CD4-positive, CD25-positive, alpha-beta regulatory T cell (primary cell): Measurements from ENCODE around the gene NR5A1. TPM values are rescaled to one million over a fixed set of nuclear protein-coding genes. Genes with fewer than 3 reads are reported as not detected.

ENCODE experiments used
- ATAC-seq, 2 donors: fragments of 150-1000 bp; cut with Tn5 transposase; one replicate each; pipeline ENCODE4 v1.10.0; 2021; ENCODE audit warnings: low read depth in 2 of 2, moderate number of reproducible peaks in 2 of 2, moderate library complexity in 1 of 2
- DNase-seq, 3 donors: peaks; one replicate each; pipeline versions ENCODE4 v3.0.0 to v3.0.0-alpha.2; 2012 to 2022; ENCODE audit warnings: mixed read lengths in 1 of 3
- H3K27ac ChIP-seq: one replicate; pipeline ENCODE4 v1.7.0; 2013; ENCODE audit warnings: mild to moderate bottlenecking, low read length; ENCODE audit not compliant: insufficient read depth, poor library complexity, severe bottlenecking
- H3K27me3 ChIP-seq: one replicate; pipeline ENCODE4 v1.7.0; 2013; ENCODE audit warnings: low read length; ENCODE audit not compliant: control insufficient read depth, insufficient read depth
- H3K36me3 ChIP-seq: one replicate; pipeline ENCODE4 v1.7.0; 2013; ENCODE audit warnings: mild to moderate bottlenecking, low read length, moderate library complexity; ENCODE audit not compliant: control insufficient read depth, insufficient read depth
- H3K4me1 ChIP-seq: 2 replicates; pipeline ENCODE4 v1.7.0; 2013; ENCODE audit warnings: mild to moderate bottlenecking, low read length; ENCODE audit not compliant: insufficient read depth, control insufficient read depth, poor library complexity, severe bottlenecking
- H3K4me3 ChIP-seq: one replicate; pipeline ENCODE4 v1.7.0; 2013; ENCODE audit warnings: low read depth, mild to moderate bottlenecking, low read length, moderate library complexity
- H3K9me3 ChIP-seq, 2 experiments: 1 replicate in 1 of 2; 2 replicates in 1 of 2; pipeline ENCODE4 v1.7.0; 2013; ENCODE audit warnings: low read length in 2 of 2, mild to moderate bottlenecking in 1 of 2, moderate library complexity in 1 of 2; ENCODE audit not compliant: control insufficient read depth in 2 of 2
- H3K27ac Mint-ChIP-seq, 3 donors: one replicate each; pipeline ENCODE4 v1.8.0; 2020 to 2022; ENCODE audit warnings: mild to moderate bottlenecking in 3 of 3, mixed read lengths in 3 of 3, moderate library complexity in 2 of 3
- H3K27me3 Mint-ChIP-seq: one replicate; pipeline ENCODE4 v1.8.0; 2022; ENCODE audit warnings: mild to moderate bottlenecking, mixed read lengths
- H3K36me3 Mint-ChIP-seq: one replicate; pipeline ENCODE4 v1.8.0; 2020; ENCODE audit warnings: mixed read lengths
- H3K4me1 Mint-ChIP-seq, 4 donors: one replicate each; pipeline ENCODE4 v1.8.0; 2020 to 2022; ENCODE audit warnings: mixed read lengths in 4 of 4, mild to moderate bottlenecking in 1 of 4
- H3K4me3 Mint-ChIP-seq, 4 donors: one replicate each; pipeline ENCODE4 v1.8.0; 2020 to 2022; ENCODE audit warnings: mild to moderate bottlenecking in 4 of 4, mixed read lengths in 4 of 4, moderate library complexity in 3 of 4
- H3K9me3 Mint-ChIP-seq, 7 donors: one replicate each; pipeline ENCODE4 v1.8.0; 2020 to 2022; ENCODE audit warnings: mixed read lengths in 7 of 7, mild to moderate bottlenecking in 3 of 7, moderate library complexity in 2 of 7
- polyA plus RNA-seq, 4 donors: library from polyadenylated mRNA; unstranded; fragments of 300-500 nt; fragmentation: Illumina TruSeq; gene quantifications; one replicate each; pipeline ENCODE4 v1.2.3, GENCODE V29; 2021
- total RNA-seq: library from RNA; stranded (reverse); gene quantifications from one replicate; pipeline ENCODE4 v1.2.3, GENCODE V29; 2022

The NR5A1 gene
- total and polyA plus RNA-seq, 5 donors from 2014 or later, result not detected

DNA sequence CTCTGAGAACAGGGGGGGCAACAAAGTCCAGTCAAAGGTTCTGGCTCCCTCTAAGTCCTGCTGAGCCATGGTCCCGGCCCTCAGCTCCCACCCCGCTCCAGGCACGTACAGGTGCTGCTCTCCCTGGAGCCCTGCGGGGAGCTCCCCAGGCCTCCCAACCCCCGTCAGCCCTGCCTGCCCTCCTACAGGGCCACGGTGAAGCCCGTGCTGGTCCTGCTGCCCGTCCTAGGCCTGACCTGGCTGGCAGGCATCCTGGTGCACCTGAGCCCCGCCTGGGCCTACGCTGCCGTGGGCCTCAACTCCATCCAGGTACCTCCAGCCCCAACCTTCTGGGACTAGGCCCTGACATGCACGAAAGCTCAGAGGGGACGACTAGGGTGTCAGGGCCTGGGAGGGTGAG, 36.9 kb downstream of the NR5A1 start:
- H3K4me1 ChIP-seq, result no peaks in the 10 kb centered on the region
- H3K36me3 ChIP-seq, result no peaks in the 10 kb centered on the region
- no peak overlapping the region for H3K4me3 ChIP-seq
- H3K4me1 Mint-ChIP-seq, result no peaks in the 10 kb centered on the region
- H3K36me3 Mint-ChIP-seq, result no peaks in the 10 kb centered on the region
- no peak overlapping the region for H3K27ac Mint-ChIP-seq
- no peak for DNase-seq
- no peak overlapping the region for H3K4me3 Mint-ChIP-seq
- H3K27me3 ChIP-seq, result no peaks in the 10 kb centered on the region
- ATAC-seq, result no peak
- H3K9me3 Mint-ChIP-seq, result peaks cover 0 to 2% (median 0%) of the 10 kb centered on the region in 7 donors
- H3K27me3 Mint-ChIP-seq, result no peaks in the 10 kb centered on the region
- no peaks in the 10 kb centered on the region for H3K9me3 ChIP-seq
- H3K27ac ChIP-seq, result no peak overlapping the region

DNA sequence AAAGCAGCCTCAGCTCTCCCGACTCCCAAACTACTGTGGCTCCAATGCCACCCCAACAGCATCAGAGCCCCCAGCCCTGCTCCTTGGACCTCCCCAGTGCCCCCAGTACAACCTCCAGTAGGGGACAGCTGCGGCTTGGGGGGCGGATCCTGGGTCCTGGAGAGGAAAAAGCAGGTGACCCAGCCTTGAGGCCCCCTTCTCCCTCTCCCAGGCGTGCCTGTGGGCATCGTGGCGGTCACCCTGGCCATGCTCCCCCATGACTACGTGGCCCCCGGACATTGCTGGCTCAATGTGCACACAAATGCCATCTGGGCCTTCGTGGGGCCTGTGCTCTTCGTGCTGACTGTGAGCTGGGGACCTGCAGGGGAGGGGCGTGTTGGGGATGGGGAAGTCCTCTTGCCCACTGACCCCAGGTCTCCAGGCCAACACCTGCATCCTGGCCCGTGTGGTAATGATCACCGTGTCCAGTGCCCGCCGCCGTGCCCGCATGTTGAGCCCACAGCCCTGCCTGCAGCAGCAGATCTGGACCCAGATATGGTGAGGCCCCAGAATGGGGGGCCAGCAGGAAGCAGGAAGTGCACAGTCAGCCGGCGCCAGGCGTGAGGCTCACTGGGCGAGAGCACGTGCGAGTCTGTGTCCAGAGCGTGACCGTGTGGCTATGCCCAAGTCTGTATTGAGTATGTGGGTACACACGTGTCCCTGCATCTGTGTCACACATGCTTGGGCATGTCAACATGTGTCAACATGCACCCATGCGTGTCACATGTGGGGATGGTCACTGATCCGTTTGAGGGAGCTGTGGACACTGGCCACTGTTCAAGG, 38.0 kb downstream of the NR5A1 start:
- Histone ChIP-seq H3K9me3 (no peaks in the 10 kb centered on the region), H3K27ac (no peak overlapping the region), H3K27me3 (no peaks in the 10 kb centered on the region), H3K36me3 (no peaks in the 10 kb centered on the region), H3K4me1 (no peaks in the 10 kb centered on the region), H3K4me3 (no peak overlapping the region)
- peaks cover 0 to 2% (median 0%) of the 10 kb centered on the region in 7 donors for H3K9me3 Mint-ChIP-seq
- no peaks in the 10 kb centered on the region for H3K27me3 Mint-ChIP-seq
- no peak overlapping the region for H3K4me3 Mint-ChIP-seq
- no peak for DNase-seq
- no peaks in the 10 kb centered on the region for H3K36me3 Mint-ChIP-seq
- no peaks in the 10 kb centered on the region for H3K4me1 Mint-ChIP-seq
- no peak for ATAC-seq
- H3K27ac Mint-ChIP-seq, result no peak overlapping the region

DNA sequence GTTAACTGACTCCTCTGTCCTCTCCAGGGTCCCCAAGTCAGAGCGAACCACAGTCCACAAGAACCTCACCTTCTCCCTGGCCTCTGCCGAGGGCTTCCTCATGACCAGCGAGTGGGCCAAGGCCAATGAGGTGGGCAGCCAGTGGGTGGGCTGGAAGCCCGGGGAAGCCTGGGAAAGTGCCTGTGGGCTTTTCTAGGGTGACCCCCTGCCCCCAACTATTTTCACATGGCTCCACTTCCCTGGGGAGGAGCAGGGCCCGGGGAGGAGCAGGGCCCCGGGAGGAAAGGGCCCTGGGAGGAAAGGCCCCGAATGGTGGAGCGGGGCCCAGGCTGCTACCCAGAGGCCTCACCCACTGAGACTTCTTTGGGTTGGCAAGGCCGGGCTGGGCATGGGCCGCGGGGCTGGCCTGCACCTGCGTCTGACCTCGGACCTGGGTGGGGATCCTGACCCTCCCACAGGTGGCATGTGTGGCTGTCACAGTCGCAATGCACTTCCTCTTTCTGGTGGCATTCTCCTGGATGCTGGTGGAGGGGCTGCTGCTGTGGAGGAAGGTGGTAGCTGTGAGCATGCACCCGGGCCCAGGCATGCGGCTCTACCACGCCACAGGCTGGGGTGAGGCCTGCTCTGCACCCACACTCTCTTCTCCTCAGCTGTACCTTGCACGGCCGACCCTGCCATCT, 39.0 kb downstream of the NR5A1 start:
- no peaks in the 10 kb centered on the region for H3K27me3 ChIP-seq

DNA sequence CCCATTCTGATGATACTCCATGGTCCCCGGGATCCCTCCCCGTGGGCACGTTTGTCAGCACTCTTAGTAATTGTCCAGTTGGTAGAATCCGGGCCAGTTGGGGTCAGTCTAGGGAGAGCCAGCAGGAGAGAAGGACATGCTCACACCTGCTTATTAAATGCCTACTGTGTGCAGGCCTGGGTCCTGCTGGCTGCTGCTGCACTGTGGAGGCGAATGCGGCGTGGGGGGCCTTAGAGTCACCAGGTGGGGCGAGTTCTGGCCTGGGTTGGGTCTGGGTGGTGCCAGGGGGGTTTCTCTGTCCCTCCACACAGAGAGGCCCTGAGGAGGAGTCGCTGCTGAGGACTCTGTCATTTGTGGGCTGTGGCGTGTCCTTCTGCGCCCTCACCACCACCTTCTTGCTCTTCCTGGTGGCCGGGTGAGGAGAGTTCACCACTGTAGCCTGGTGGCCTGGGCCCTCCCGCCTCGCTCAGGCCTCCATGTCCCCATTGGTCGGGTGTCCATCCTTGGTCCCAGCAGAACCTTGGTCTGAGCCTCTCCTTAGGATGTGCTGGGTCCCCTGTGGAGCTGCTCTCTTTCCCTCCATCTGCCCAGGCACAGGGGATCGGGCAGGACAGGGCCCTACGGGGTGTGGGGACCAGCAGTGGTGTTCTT, 39.7 kb downstream of the NR5A1 start:
- no peaks in the 10 kb centered on the region for H3K9me3 ChIP-seq
- Mint-ChIP-seq H3K27me3 (no peaks in the 10 kb centered on the region), H3K36me3 (no peaks in the 10 kb centered on the region), H3K4me3 (no peak overlapping the region), H3K9me3 (peaks cover 0 to 5% (median 0%) of the 10 kb centered on the region in 7 donors), H3K27ac (no peak overlapping the region), H3K4me1 (no peaks in the 10 kb centered on the region)
- no peaks in the 10 kb centered on the region for H3K27me3 ChIP-seq
- no peaks in the 10 kb centered on the region for H3K4me1 ChIP-seq
- DNase-seq, result no peak
- no peak for ATAC-seq
- H3K4me3 ChIP-seq, result no peak overlapping the region
- no peaks in the 10 kb centered on the region for H3K36me3 ChIP-seq
- no peak overlapping the region for H3K27ac ChIP-seq

More for the DNA sequence above, 39.0 kb downstream of the NR5A1 start:
- DNase-seq, result no peak
- H3K4me1 ChIP-seq, result no peaks in the 10 kb centered on the region
- Mint-ChIP-seq H3K27ac (no peak overlapping the region), H3K36me3 (no peaks in the 10 kb centered on the region), H3K4me3 (no peak overlapping the region), H3K4me1 (no peaks in the 10 kb centered on the region), H3K9me3 (peaks cover 0 to 2% (median 0%) of the 10 kb centered on the region in 7 donors), H3K27me3 (no peaks in the 10 kb centered on the region)
- ATAC-seq, result no peak
- no peak overlapping the region for H3K27ac ChIP-seq
- H3K9me3 ChIP-seq, result no peaks in the 10 kb centered on the region
- no peaks in the 10 kb centered on the region for H3K36me3 ChIP-seq
- no peak overlapping the region for H3K4me3 ChIP-seq

DNA sequence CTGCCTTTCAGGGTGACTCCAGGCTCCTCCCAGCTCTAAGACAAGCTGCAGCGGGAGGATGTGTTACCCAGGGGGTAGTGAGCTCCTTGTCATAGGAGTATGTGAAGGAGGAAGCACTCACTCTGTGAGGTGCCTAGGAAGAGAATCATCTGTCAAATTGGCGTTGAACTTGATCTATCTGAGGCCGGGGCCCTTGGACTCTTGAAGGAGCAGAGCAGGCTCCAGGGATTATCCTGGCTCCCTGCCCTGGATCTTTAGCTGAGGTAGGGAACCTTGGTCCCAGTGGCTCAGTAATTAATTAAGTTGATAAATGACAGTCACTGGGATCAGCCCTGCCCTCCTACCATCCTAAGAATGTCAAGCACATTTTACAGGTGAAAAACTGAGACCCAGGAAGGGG, 41.5 kb downstream of the NR5A1 start:
- Mint-ChIP-seq H3K9me3 (peaks cover 0 to 4% (median under 1%) of the 10 kb centered on the region in 7 donors), H3K27ac (no peak overlapping the region), H3K36me3 (no peaks in the 10 kb centered on the region), H3K27me3 (peaks cover 5% of the 10 kb centered on the region), H3K4me1 (no peaks in the 10 kb centered on the region), H3K4me3 (no peak overlapping the region)
- DNase-seq (no peak), ATAC-seq (no peak)
- no peaks in the 10 kb centered on the region for H3K9me3 ChIP-seq
- H3K4me3 ChIP-seq, result no peak overlapping the region
- no peak overlapping the region for H3K27ac ChIP-seq
- H3K4me1 ChIP-seq, result no peaks in the 10 kb centered on the region
- H3K36me3 ChIP-seq, result no peaks in the 10 kb centered on the region
- H3K27me3 ChIP-seq, result no peaks in the 10 kb centered on the region

DNA sequence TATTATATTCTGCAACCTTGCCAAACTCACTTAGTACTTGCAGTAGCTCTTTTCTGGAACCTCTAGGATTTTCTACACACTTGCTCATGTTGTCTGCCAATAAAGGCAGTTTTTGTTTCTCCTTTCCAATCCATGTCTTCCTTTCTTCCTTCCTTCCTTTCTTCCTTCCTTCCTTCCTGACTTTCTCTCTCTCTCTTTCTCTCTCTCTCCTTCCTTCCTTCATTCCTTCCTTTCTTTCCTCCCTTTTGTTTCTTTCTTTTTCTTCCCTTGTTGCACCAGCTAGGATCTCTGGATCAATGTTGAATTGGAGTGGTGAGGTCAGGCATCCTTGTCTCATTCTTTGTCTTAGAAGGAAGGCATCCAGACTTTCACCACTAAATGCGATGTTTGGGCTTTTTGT, 44.5 kb downstream of the NR5A1 start:
- no peaks in the 10 kb centered on the region for H3K9me3 ChIP-seq
- Mint-ChIP-seq H3K27ac (no peak overlapping the region), H3K4me3 (no peak overlapping the region), H3K27me3 (peaks cover 5% of the 10 kb centered on the region), H3K9me3 (peaks cover 0 to 4% (median 1%) of the 10 kb centered on the region in 7 donors), H3K36me3 (no peaks in the 10 kb centered on the region), H3K4me1 (no peaks in the 10 kb centered on the region)
- H3K36me3 ChIP-seq, result no peaks in the 10 kb centered on the region
- H3K27ac ChIP-seq, result no peak overlapping the region
- no peak for ATAC-seq
- no peaks in the 10 kb centered on the region for H3K4me1 ChIP-seq
- no peaks in the 10 kb centered on the region for H3K27me3 ChIP-seq
- H3K4me3 ChIP-seq, result no peak overlapping the region
- no peak for DNase-seq

DNA sequence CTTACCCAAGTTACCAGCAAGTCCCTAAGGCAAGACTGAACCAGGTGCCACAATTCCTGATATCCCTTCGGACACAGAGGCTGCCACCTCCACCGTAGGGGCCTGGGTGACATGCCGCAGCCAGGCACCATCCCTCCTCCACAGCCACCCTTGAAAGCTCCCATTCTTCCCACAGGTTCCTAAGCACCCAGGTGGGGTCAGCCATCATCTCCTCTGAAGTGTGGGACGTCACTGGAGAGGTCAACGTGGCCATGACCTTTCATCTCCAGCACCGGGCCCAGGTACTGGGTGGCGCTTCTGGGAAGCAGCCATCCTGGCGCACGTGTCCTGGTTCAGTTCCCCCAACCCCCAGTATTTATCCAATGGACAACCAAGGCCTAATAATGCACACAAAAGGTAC, 48.8 kb downstream of the NR5A1 start:
- H3K4me3 ChIP-seq, result no peak overlapping the region
- Mint-ChIP-seq H3K36me3 (no peaks in the 10 kb centered on the region), H3K4me1 (no peaks in the 10 kb centered on the region), H3K27ac (no peak overlapping the region), H3K4me3 (no peak overlapping the region), H3K9me3 (peaks cover 0 to 4% (median 2%) of the 10 kb centered on the region in 7 donors), H3K27me3 (peaks cover 11% of the 10 kb centered on the region)
- no peaks in the 10 kb centered on the region for H3K4me1 ChIP-seq
- no peaks in the 10 kb centered on the region for H3K27me3 ChIP-seq
- DNase-seq (no peak), ATAC-seq (no peak)
- H3K36me3 ChIP-seq, result no peaks in the 10 kb centered on the region
- H3K9me3 ChIP-seq, result no peaks in the 10 kb centered on the region
- no peak overlapping the region for H3K27ac ChIP-seq
